AG09309 (cell line): Measurements from ENCODE around the gene ABHD2.
"Not testable (repeated sequence)": the region's sequence is repeated elsewhere in the genome, so short reads cannot be mapped to it uniquely, and the experiment has no call there.

Source experiments
- DNase-seq: peaks from one replicate; pipeline ENCODE4 v3.0.0-alpha.2; 2010; ENCODE audit warnings: low read depth
- H3K4me3 ChIP-seq: 2 replicates; pipeline ENCODE4 v1.5.1; 2011; ENCODE audit warnings: mild to moderate bottlenecking, low read depth, low read length, moderate library complexity; ENCODE audit not compliant: control insufficient read depth
- TF ChIP-seq, protein P1 (sequence below): IDR thresholded peaks from 2 replicates; pipeline ENCODE4 v1.5.1; 2011; ENCODE audit warnings: mild to moderate bottlenecking, low read depth, low read length, inconsistent platforms; ENCODE audit not compliant: insufficient read depth, control insufficient read depth; ENCODE audit errors: missing control alignments

ABHD2 gene

DNA sequence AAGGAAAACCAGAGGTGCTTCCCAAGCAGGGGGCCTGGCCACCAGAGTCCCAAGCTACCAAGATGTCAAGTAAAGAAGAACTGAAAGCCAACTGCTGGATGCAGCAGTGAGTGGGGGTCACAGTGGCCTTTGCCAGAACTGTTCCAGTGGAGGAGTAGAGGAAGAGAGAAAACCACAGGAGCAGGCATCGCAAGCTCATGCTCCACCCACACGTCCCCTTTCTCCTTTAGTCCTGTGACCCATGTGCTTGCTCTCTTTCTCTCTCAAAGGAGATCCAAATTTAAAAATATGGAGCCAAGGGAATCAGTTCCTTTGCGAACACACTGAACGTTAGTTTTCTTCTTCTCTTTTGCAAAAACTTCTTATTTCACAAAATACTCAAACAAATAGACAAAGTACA, 12.4 kb upstream of the ABHD2 start:
- DNase-seq: no peak
- TF ChIP-seq, protein P1, sequence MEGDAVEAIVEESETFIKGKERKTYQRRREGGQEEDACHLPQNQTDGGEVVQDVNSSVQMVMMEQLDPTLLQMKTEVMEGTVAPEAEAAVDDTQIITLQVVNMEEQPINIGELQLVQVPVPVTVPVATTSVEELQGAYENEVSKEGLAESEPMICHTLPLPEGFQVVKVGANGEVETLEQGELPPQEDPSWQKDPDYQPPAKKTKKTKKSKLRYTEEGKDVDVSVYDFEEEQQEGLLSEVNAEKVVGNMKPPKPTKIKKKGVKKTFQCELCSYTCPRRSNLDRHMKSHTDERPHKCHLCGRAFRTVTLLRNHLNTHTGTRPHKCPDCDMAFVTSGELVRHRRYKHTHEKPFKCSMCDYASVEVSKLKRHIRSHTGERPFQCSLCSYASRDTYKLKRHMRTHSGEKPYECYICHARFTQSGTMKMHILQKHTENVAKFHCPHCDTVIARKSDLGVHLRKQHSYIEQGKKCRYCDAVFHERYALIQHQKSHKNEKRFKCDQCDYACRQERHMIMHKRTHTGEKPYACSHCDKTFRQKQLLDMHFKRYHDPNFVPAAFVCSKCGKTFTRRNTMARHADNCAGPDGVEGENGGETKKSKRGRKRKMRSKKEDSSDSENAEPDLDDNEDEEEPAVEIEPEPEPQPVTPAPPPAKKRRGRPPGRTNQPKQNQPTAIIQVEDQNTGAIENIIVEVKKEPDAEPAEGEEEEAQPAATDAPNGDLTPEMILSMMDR: no peak
- no peak overlapping the region for H3K4me3 ChIP-seq

DNA sequence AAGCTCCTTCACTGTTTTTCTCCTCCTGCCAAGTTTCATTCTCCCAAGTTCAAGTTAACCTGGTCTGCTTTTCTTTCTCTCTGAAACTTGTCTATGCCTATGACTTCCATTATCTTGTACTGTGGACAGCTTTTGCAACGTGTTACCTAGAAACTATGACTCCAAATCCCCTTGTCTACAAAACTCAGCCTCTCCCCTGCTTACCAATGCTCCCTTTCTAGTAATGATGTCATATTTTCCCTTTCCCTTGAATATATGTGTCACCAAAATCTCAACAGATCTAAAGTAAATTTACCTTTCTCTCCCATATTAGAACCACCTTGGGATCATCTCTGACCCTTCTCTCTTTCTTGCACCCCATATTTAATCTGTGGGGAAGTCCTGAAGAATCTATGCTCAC, 10.5 kb upstream of the ABHD2 start:
- TF ChIP-seq, protein P1: no peak
- DNase-seq: no peak

DNA sequence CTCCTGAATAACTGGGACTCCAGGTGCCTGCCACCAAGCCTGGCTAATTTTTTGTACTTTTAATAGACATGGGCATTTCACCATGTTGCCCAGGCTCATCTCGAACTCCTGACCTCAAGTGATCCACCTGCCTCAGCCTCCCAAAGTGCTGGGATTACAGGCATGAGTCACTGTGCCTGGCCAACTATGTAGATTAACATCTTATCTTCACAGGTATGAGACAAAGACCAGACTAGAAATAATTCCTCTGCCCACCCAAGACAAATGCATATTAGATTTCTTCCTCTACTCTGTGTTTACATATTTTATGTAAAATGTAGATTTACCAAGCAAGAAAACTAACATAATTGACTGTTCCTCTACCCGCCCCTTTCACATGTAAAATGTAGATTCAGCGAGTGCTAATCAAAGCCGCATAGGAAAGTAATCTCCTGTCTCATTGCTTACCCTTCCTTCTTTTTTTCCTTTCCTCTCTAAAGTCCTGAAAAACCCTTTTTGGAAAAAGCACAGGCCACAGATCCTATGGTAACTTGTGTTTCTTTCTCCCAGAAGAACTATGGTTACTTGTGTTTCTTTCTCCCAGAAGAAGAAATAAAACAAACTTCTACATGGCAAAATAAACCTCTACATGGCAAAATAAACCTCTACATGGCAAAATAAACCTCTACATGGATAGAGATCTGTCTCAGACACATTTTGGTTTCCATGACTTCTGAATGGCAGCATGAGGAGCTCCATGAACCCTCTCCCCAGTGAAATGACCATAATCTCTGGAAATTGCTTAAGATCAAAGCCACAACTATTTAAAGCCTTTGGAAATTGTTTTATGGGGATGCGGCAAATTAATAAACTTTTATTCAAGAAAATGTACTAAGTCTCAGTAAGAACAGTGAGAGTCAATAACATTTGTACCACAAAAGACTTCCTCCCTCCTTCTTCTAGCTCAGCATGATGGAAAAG, 9.1 kb upstream of the ABHD2 start:
- H3K4me3 ChIP-seq: no peak overlapping the region
- TF ChIP-seq, protein P1: no peak
- DNase-seq: no peak

More for the DNA sequence above, 10.5 kb upstream of the ABHD2 start:
- no peak overlapping the region for H3K4me3 ChIP-seq

DNA sequence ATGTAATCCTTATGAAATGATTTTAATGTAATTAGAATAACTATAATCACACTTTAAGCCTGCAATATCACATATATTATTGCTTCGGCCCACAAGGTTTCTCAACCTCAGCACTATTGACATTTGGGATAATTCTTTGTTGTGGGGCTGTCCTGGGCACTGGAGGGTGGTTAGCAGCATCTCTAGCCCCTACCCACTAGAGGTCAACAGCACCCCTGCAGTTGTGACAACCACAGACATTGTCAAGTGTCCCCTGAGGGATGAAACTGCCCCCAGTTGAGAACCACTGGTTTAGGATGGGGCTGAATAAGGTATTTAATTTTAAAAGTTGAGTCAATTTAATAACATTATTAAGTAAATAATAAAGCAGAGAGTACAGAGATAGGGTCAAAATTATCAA, 6.4 kb upstream of the ABHD2 start:
- TF ChIP-seq, protein P1: no peak
- no peak for DNase-seq

DNA sequence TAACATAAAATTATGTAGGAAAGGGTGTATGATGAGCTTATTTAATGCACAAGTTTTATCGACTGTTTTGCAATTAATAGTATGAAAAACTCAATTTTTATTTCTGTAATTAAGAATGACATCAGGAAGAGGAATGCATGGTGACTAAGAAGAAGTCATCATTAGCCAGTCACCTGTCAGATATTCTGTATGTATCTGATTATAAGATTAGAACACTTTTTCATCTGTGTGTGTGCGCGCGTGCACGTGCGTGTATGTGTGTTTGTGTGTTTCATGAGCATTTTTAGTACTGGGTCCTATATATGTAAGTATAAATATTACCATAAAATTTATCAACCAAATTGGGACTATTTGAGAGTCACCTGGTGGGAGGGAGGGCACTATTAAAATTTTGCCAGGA, 5.0 kb upstream of the ABHD2 start:
- no peak overlapping the region for H3K4me3 ChIP-seq
- DNase-seq: no peak
- TF ChIP-seq, protein P1: no peak

More for the DNA sequence above, 6.4 kb upstream of the ABHD2 start:
- H3K4me3 ChIP-seq: no peak overlapping the region

DNA sequence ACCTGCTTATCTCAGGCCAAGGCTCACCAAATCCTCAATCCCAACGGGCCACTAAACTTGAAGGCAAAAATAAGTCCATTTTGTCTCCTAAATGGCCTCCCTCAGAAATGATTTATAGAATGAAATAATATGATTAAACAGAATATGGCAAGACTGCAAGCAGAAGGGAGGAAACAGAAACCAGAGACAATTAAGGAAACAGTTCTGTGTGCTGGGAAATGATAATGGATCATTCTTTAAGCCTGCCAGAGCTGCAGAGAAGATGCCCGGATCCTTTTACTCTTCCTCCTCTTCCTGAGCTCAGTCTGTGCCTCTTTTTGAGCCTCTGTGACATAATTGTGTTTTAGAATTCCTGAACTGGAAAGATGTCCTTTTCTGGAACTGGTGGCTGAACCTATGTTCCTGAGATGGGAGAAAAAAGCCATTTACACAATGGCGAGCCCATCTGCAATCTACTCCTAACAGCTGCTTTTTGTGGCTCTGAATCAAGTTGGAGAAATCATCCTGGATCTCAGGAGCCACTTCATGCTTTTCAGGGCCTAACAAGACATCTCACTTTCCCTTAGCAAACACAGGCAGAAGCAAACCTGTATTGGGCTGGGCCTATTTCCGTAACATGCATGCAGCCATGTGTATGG, 2.8 kb upstream of the ABHD2 start:
- no peak for DNase-seq
- TF ChIP-seq, protein P1: no peak
- no peak overlapping the region for H3K4me3 ChIP-seq

DNA sequence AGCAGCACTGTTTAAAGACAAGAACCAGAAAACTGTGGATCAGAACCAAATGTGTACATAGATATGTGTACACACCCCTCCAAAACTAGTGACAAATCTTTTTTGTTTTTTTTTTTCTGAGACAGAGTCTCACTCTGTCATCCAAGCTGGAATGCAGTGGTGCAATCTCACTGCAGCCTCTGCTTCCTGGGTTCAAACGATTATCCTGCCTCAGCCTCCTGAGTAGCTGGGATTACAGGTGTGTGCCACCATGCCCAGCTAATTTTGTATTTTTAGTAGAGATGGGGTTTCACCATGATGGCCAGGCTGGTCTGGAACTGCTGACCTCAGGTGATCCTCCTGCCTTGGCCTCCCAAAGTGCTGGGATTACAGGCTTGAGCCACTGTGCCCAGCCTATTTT, 2.3 kb upstream of the ABHD2 start:
- H3K4me3 ChIP-seq, DNase-seq: not testable (repeated sequence)

DNA sequence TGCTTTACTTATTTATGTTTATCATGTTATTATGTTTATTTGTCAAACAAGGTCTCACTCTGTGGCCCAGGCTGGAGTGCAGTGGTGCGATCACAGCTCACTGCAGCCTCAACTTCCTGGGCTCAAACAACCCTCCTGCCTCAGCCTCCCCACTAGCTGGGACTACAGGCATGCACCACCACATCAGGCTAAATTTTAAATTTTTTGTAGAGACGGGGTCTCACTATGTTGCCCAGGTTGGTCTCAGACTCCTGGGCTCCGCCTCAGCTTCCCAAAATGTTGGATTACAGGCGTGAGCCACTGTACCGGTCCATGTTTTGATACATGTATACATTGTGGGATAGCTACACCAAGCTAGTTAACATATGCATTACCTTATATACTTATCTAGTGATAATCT, 1.9 kb upstream of the ABHD2 start:
- DNase-seq, H3K4me3 ChIP-seq: not testable (repeated sequence)
